Suppressor macrophage treated with lipopolysaccharide for 4 hours (primary cell): ENCODE results near the gene TJAP1.
A peak's percentile ranks its signal among the peaks of the same experiment; 100 is the strongest.

ENCODE experiments used
- DNase-seq: peaks from one replicate; pipeline ENCODE4 v3.0.0-alpha.2; 2020

TJAP1 gene

GRCh38 chr6:43477235-43478007 is at the start of gene TJAP1:
TJAP1 (plus strand) TSS chr6:43477570; CDS start chr6:43499002, 21,432 bp downstream.
- peak; percentile 91 for DNase-seq

- DNase-seq, result no peak
These were observed 49.2 kb upstream of the TJAP1 start for GRCh38 chr6:43428112-43428570.

GRCh38 chr6:43428874-43429273 is 48.5 kb upstream of the TJAP1 start:
- no peak for DNase-seq

- no peak for DNase-seq
These were observed 45.1 kb upstream of the TJAP1 start for GRCh38 chr6:43432009-43432945.

GRCh38 chr6:43433148-43433547 is 44.2 kb upstream of the TJAP1 start:
- no peak for DNase-seq

- DNase-seq, result peak; percentile 46
These were observed 43.1 kb upstream of the TJAP1 start for GRCh38 chr6:43434001-43434840.

GRCh38 chr6:43434943-43435342 is 42.4 kb upstream of the TJAP1 start:
- no peak for DNase-seq

GRCh38 chr6:43435682-43436437 is 41.5 kb upstream of the TJAP1 start:
- DNase-seq, result no peak

- no peak for DNase-seq
These were observed 40.6 kb upstream of the TJAP1 start for GRCh38 chr6:43436577-43437282.

- DNase-seq, result no peak
These were observed 39.7 kb upstream of the TJAP1 start for GRCh38 chr6:43437700-43438099.

GRCh38 chr6:43442935-43443334 is 34.4 kb upstream of the TJAP1 start:
- no peak for DNase-seq

GRCh38 chr6:43444036-43444435 is 33.3 kb upstream of the TJAP1 start:
- DNase-seq, result no peak

GRCh38 chr6:43444582-43444981 is 32.8 kb upstream of the TJAP1 start:
- DNase-seq, result no peak

GRCh38 chr6:43445576-43445975 is 31.8 kb upstream of the TJAP1 start:
- DNase-seq, result no peak

GRCh38 chr6:43447604-43448003 is 29.8 kb upstream of the TJAP1 start:
- DNase-seq, result no peak

- no peak for DNase-seq
These were observed 28.5 kb upstream of the TJAP1 start for GRCh38 chr6:43448916-43449315.

GRCh38 chr6:43450699-43451131 is 26.7 kb upstream of the TJAP1 start:
- DNase-seq, result no peak

- no peak for DNase-seq
These were observed 26.0 kb upstream of the TJAP1 start for GRCh38 chr6:43451348-43451747.

GRCh38 chr6:43451939-43452338 is 25.4 kb upstream of the TJAP1 start:
- DNase-seq, result no peak

GRCh38 chr6:43452896-43453295 is 24.5 kb upstream of the TJAP1 start:
- DNase-seq, result no peak

GRCh38 chr6:43453831-43454230 is 23.5 kb upstream of the TJAP1 start:
- no peak for DNase-seq
